GM23338 (cell line): Measurements from ENCODE around the gene PACS2.

ENCODE experiments used
- CTCF ChIP-seq, 2 experiments: fragments of 200-600 bp in 1 of 2; sonication (generic) in 1 of 2; conservative IDR thresholded peaks; 2 replicates each; pipeline versions ENCODE4 v1.5.1 to v1.6.1; 2016 to 2017; ENCODE audit warnings: antibody characterized with exemption in 2 of 2, low read depth in 2 of 2, mild to moderate bottlenecking in 2 of 2, moderate library complexity in 1 of 2
- EZH2phosphoT487 ChIP-seq: fragments of 200-600 bp; sonication (generic); IDR thresholded peaks from one replicate; pipeline ENCODE4 v1.8.1; 2018; ENCODE audit warnings: antibody characterized with exemption; ENCODE audit not compliant: unreplicated experiment
- POLR2AphosphoS5 ChIP-seq: IDR thresholded peaks from 2 replicates; pipeline ENCODE4 v1.6.1; 2016; ENCODE audit warnings: antibody characterized with exemption, low read depth

- TF ChIP-seq CTCF (conservative IDR thresholded peaks at IDR 0.05; ENCODE audit: low read depth in 2 of 2) (no peak), EZH2phosphoT487 (no peak), POLR2AphosphoS5 (no peak)
These were observed 101.2 kb downstream of the PACS2 start for GRCh38 chr14:105415481-105416428.
